Measurements from ENCODE around the gene PLEKHH3.
"Not testable (repeated sequence)": the region's sequence is repeated elsewhere in the genome, so short reads cannot be mapped to it uniquely, and the experiment has no call there.

The PLEKHH3 gene

DNA sequence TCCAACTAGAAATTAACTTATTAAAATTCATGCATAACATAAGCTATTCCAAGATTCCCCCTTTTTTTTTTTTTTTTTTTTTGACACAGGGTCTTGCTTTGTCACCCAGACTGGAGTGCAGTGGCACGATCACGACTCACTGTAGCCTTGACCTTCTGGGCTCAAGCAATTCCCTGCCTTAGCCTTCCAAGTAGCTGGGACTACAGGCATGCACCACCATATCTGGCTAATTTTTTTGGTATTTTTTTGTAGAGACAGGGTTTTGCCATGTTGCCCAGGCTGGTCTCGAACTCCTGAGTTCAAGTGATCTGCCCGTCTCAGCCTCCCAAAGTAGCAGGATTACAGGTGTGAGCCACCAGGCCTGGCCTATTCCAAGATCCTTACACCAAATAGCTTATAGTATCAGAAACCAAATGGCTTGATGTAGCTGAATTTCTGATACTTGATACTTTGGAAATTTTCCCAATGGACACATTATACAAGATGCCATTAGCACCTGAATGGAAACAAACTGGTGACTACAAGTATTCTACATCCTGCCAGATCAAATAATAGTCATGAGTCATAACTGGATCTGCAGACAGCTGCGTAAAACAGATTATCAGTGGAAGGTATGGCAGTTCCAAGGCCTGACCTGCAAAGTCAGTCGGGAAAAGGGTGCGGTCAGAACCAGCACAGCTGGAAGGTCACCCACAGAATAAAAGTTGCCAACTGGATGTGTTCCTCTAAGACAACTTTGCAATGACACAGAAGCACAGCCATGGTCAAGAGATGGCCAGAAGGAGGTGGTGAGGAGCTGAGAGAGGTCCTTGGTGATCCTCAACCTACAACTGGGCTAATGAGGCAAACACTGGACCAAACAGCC is 52.8 kb downstream of the PLEKHH3 start:
- peak; percentile 62 for DNase-seq

DNA sequence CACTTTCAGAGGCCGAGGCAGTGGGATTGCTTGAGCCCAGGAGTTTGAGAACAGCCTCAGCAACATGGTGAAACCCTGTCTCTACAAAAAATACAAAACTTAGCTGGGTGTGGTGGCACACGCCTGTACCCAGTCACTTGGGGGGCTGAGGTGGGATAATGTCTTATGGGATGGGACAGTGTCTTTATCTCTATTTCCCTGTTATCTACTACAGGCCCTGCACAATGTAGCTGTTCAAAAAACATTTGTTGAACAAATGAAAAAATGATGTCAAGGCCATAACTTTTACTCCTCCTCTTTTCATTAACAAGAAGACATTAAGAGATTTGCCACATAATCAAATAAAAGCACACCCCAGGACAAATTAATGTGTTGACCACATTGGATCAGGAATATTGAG is 53.5 kb downstream of the PLEKHH3 start:
- no peak for DNase-seq

DNA sequence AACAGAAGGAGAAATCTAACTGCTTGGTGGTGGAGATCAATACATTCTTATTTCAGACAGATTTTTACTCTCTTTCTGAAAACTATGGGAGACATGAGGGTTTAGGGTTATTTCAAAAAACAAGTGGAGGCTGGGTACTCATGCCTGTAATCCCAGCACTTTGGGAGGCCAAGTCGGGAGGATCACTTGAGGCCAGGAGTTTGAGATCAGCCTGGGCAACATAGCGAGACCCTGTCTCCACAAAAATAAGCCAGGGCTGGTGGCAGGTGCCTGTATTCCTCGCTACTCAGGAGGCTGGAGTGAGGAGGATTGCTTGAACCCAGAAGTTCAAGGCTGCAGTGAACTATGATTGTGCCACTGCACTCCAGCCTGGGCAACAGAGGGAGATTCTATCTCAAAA is 54.8 kb downstream of the PLEKHH3 start:
- not testable (repeated sequence) for DNase-seq

DNA sequence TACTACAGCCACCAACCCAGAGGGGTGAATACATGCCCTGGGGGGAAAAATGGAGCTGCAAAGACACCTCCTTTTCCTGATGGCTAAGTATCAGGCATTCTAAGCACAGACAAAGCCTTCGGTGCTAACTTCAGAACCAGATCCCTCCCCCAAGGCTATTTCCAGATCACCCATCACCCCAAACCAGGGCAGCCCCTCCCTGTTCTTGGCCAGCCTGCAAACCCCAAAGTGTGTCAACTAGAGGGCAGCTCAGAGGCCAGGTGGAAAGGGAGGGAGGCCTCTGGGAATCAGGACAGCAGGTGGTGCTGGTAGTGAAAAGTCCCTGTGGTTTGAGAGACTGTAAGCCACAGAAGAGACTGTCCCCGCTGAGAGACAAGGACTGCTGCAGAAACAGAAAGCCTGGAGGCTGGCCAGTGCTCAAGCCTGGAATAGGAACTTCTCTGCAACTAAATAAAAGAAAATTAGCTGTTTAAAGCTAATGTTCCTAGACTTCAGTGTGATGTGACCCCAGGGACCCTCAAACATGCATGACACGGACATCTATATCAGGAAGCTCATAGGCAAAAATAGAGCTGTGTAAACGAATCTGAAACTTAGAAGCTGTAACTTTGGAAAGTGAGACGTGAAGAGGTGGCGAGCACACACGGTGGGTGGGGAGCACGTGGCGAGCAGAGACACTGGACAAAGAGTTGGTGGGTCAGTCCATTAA is 58.2 kb downstream of the PLEKHH3 start:
- peak; percentile 66 for DNase-seq

DNA sequence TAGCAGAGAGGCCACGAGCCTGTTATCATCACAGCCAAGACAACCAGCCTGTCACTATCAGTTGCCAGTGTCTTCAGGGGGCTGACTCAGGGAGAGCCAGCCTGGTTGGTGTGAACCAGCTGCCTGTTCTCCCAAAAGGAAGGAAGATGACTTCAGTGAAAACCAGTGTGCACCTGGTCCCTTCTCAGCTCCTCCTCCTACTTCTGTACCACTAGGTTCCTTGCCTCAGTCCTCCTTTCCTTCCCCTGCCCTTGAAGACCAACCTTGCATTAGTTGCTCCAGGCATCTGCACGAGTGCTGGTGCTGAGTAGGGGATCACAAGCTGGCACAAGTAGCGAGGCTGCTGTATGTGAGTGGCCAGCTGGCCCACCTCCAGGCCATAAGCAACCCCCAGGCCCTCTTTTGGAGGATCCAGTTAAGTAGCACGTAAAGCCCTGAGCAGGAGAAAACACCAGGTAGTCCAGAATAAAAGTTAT is 58.8 kb downstream of the PLEKHH3 start:
- DNase-seq: no peak

Measured in NCI-H2107 (cell line).